Daoy (cell line): ENCODE data around the gene ZBTB14. TPM values are rescaled to one million over a fixed set of nuclear protein-coding genes. Genes with fewer than 3 reads are reported as not detected.

Source experiments
- DNase-seq: peaks from one replicate; pipeline ENCODE4 v3.0.0-alpha.2; 2015; ENCODE audit warnings: low read depth
- total RNA-seq: library from RNA; depleted of rRNA; stranded (reverse); fragments of >200 nt; shearing (Covaris generic); gene quantifications from 2 replicates; pipeline ENCODE4 v1.2.3, GENCODE V29; 2014; rRNA removed

Gene ZBTB14, protein sequence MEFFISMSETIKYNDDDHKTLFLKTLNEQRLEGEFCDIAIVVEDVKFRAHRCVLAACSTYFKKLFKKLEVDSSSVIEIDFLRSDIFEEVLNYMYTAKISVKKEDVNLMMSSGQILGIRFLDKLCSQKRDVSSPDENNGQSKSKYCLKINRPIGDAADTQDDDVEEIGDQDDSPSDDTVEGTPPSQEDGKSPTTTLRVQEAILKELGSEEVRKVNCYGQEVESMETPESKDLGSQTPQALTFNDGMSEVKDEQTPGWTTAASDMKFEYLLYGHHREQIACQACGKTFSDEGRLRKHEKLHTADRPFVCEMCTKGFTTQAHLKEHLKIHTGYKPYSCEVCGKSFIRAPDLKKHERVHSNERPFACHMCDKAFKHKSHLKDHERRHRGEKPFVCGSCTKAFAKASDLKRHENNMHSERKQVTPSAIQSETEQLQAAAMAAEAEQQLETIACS
- 10.4 and 13.8 TPM in 2 replicates for total RNA-seq

DNA sequence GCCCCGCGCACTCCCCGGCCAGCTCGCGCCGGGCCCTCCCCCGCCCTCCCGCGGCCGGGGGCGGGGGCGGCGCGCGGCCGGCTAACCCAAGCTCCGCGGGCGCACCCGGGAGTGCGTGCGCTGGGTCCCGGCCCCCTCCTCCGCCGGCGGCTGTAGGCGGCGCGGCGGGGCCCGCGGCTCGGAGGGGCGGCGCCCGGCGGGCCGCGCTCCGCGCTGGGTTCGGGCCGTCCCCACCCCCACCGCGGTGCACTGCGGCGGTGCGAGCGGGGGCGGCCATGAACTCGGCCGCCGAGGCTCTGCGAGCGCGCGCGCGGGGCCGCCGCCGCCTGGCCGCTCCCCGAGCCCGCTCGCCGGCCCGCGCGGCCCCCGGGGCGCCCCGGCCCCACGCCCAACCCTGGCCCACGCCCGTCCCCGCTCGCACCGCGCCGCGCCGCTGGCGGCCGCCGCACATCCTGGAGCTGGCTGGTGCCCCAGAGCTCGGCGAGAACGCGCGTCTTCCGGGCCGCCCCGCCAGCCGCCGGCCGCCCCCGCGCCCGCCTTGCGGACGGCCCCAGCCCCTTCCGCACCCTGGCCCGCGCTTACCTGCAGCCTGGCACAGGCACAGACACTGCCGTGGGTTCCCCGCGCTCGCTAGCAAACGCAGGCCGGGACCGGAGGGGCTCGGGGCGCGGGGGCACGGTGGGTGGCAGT, at the start of gene ZBTB14:
TSS of gene ZBTB14 (minus strand) at position 496 of the 690 bp plus-strand sequence. CDS start 2,480 bp downstream, outside the sequence.
- peak; percentile 45 for DNase-seq

DNA sequence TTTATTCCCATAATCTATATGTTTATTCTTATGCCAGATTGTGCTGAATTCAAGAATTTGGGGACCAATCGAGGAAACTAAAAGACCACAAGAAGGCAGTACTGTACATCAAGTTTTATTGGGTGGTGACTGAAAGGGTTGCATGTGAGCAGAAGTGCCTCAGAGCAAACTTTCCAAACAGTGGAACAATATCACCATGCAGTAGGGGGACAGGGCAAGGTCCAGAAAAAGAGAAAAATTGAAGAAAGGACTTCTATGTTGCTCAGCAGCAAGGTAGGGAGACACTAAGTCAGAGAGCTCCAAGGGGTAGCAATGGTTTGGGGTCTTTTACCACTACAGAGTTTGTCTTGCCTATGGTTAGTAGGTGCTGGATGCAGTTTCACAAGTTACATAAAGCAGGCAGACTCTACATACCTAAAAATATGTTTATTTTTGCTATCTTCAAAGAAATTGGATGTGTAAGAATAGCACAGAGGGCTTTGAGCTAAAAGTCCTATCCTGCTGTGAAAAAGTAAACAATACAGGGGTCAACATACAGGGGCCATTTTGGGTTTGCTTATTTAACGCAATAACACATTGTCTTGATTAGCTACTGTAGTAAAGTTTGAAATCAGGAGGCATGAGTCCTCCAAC, 43.8 kb upstream of the ZBTB14 start:
- no peak for DNase-seq

DNA sequence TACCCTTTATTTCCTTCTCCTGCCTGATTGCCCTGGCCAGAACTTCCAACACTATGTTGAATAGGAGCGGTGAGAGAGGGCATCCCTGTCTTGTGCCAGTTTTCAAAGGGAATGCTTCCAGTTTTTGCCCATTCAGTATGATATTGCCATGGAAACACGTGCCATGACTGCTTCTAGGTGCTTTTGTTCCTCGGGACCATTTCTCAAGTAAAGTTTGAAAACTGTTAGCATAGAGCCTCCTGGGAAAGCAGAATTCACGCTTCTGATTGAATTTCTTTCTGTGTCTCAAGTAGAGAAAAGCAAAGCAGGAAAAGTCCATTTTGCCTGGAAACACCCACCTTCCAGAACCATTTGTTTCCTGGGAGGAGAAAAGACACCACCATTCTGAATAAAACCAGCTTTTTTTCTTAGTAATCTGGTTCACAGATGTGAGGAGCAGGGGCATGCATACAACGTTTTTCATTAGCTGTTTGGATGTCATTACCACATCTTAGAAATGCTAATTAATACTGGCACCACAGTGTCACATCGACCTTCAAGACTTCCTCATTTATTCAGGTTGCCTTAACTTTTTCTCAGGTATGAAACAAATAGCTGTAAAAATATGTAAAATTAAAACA, 39.0 kb upstream of the ZBTB14 start:
- no peak for DNase-seq

DNA sequence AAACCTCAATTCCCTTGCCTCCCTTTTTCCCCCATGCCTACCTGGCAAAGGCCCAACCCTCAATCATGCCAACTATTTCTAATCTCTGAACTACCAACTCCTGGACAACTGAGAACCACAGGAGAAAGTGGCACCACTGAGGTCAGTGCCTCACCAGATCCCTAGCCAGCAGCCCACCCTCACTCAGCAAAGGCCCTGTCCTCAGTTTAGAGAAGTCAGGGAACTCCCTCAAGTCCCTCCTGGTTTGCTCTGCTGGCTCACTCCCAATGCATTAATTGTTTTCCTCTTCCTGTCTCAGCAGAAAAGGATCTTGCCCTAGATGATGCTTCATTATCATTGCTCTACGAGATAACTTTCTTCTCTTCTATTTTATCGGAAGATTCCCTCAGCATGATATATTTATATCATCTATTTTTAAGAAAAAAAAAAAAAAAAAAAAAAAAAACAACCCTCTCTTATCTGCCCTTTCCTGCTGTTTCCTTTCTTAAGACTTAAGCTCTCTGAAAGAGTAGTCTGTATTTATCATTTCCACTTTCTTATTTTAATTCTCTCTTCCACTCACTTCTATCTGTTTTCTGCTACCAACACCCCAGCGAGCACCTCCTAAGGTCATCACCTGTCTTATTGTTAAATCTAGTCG, 22.7 kb upstream of the ZBTB14 start:
- DNase-seq: no peak

DNA sequence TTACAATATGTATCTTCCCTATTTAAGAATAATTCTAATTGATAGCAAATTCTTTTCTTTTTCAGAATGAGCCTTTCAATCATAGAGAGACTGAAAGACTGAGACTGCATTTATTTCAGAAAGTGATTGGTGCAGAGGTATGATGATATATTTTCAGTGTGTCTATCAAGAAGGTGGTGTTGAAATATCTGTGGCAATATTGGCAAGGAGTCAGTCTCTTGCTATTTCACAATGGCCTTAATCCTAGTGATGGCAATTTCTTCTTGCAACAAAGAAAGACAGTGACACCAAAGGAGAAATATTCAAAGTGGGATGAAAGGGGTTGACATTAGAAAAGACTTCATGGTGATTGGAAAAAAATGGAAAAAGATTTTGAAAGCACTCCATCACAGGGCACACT, 21.7 kb upstream of the ZBTB14 start:
- no peak for DNase-seq

DNA sequence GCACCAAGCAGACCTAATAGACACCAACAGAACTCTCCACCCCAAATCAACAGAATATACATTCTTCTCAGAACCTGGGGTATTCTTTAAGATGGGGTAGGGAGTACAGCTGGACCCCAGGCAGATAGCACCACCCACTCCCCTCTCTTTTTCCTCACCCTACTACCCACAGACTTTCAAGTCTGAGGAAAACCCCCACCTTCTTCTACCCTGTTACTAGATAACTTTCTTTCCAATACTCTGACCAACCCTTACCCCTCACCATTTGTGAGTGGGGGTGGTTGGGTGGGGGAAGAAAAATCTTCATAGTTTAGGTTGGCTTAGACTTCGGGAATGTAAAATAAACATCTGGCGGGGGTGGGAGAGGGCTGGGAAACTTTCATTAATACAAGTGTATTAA, 20.3 kb upstream of the ZBTB14 start:
- DNase-seq: no peak

DNA sequence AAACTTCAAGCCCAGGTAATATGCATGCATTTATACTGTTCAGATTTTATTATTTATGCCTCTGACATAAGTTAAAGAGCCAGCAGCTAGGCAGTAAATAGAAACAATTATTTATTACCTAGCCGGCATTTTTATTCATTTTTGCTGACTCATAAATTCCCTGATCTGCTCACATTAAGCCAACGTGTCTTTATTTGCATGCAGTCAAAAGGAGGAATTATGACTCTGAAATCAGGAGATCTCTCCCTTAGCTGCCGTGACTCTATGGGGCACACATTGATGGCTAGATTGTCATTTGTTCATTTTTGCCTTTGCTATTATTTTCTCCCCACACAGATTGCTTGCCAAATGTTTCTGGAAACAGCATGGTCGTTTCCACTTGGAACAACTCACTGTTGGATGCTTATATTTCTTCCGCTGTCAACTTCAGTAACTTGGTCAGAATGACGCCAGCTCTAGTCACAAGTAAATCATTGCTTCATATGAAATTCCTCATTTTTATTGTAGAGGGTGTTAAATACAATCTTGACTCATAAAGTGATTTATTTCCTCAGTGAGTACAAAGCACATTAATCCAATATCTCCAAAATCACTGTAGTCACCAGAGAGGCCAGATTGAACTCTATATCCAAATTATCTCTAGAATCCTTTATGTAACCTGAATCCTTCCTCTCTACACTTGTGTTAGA, 15.9 kb upstream of the ZBTB14 start:
- DNase-seq: no peak

DNA sequence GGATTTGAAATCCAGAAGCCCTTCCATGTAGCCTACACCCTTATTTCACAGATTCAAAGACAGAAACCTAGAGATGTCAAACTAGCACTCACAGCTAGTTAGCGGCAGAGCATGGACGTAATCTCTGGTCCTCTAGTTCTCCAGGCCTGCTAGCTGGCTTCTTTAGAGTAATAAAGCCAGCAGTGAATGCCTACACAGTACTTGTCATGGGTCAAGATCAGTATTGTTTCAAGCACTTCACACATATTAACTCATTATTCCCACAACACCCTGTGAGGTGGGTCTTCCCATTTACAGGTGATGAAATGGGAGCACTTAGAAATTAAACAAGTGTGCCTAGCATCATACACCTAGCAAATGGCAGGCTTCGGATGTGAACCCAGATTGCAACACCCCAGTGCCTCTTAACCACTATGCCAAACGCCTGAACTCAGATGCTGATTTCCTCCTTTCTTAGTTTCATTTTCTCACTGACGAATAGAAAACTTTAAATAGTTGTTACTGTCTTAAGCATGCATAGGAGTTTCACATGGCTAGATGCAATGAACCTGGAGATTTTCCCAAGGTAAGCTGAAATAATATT, 14.5 kb upstream of the ZBTB14 start:
- no peak for DNase-seq

DNA sequence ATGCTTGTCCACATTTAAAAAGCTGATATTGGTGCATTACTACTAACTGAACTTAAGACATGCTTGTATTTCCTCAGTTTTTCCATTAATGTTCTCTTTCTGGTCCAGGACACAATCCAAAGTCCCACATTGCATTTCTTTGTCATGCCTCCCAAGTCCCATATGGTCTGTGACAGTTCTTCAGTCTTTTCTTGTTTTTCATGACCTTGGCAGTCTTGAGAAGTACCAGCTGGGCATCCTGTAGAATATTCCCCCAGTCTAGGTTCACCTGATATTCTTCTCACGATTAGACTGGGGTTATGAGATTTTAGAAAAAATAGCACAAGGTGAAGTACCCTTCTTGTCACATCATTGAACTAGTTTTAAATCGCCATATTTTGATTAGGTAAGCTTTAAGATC, 10.3 kb upstream of the ZBTB14 start:
- no peak for DNase-seq

DNA sequence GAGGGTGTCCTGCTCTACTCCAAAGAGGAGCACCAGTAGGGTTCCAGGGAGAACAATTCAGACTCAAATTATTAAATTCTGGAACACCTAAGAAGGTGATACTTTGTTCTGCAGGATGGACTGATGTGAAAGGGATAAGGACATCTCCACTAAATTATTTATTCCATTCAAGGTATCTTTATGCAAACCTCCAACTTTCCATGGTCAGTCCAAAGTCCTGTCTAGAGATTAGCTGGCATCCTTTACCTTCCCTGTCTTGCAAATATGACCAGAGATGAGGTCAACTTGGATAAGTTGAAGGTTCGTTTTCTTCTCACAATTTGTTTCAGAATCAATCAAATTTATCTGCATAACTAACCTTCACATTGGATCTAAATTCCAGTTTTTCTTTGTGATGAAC, 8.7 kb upstream of the ZBTB14 start:
- DNase-seq: no peak

DNA sequence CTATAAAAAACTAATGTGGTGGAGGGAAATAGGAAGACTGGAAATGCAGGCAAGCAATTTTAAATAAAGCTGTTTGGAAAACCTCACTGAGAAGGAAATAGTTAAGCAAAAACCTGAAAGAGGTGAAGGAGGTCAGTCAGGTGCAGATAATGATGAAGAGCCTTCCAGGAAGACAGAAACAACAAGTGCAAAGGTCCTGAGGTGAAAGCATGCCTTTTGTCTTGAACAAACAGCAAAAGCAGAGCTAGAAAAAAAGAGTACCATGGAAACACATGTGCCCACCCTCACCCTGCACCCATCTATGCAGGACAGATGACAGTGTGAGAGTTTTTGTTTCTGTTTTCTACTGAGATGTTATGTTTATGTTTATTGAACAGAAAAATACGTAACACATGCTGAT, 8.1 kb upstream of the ZBTB14 start:
- DNase-seq: no peak

DNA sequence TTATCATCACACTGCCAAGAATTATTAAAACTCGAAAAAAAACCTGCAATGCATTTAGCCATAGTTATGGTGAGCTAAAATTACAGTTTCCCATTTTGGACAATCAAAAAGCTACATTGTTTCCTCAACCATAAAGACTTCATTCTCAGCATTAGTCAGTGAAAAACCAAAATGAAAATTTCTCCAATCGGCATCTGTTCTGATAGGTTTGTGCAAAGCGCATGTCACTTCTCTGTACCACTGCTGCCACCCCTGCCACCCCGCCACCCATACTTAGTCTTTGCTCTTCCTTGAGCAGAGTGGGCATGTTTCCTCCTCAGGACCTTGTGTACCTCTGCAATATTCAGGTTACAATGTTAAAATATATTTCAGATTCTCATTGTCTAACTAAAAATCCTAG, 7.1 kb upstream of the ZBTB14 start:
- no peak for DNase-seq

DNA sequence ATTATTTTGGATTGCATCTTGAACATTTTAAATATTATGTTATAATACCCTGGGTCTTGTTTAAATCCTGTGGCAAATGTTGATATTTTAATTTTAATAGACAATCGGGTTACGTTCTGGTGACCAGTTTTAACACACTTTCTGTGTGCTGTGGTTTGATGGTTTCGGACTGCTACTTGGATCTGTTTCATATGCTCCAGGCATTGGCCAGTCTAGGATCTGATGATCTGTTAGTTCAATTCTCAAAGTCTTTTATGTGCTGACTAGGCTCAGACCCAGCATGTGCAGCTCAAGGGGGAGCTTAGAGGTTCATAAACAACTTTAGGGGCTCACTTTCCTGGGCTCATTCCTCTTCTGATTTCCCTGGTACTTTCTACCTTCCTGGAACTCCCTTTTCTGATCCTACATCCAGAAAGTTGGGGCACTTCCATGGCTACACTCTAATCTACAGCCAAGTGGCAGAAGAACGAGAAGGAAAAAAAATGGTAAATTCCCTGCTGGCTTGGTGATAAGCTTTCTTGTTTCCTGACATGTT, 5.0 kb upstream of the ZBTB14 start:
- no peak for DNase-seq

DNA sequence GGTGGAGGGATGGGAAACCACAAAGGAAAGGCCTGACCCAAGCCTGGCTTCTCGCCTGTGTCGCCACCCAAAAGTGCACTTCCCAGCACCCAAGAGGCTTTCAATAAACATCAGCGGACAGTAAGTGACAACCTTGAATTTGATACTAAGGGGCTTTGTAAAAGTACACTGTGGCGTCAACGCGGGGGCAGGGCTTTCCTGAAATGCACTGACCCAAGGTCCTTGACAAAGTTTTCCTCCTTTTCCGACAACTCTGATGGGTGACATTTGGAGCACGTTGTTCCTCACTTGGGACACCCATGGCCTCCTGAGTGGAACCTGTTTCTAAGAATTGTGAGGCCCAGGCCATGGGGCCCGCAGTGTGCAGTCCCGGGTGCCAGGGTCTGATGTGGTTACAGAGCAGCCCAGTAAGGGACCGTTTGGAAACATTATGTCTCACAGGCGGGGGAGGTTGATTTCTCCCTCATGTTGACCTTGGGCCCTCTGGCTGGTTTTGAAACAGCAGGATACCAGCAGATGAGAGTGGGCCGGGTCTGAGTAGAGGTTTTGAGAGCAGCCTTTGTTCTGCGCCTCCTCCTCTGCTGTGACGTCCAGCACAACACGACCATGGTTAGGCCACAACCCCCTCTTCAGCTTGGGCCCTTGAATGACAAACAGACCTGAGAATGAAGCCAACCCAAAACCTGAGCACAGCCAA, 2.8 kb upstream of the ZBTB14 start:
- no peak for DNase-seq

DNA sequence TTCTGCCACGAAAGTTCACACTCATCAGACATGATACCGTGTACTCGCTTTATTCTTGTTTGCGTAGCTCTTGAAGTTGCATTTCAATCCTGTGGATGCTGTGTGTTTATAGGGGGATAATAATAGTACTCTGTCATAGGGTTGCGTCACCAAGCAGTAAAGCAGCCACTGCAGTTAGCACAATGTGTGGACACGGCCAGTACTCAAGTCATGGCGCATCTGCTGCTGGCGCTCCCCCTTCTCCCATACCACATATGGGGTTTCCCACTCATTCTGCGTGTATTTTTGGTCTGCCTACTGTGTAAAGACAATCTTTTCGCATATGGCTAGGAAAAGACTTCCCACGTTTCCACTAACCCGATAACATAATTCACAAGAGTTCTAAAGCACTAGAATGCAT, 2.1 kb upstream of the ZBTB14 start:
- DNase-seq: no peak

DNA sequence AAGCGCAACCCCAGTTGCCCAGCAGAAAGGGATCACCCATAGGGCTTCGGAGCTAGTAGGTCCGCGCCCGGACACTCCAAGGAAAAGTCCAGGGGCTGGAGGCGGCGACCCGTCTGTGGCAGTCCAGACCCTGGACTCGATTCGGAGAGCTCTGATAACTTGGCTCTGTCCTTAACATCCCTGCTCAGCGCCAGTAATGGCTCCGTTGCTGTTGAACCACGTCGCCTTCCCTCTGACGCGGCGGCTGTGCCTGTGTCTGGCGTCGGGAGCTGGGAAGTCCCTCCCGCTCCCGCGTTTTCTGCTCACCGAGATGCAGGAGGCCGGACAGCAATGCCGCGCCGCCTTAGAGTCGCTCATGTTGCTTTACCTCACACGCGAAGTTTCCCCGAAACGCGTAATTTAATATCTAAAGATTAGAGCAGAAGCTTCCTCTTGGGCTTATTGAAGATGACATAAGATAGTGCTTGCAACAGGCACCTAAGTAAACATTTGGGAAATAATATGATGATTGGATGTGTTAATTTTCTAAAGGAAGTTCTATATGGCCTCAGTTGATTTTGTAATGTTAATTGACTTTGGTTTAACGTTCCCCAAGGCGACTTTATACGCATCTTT, 1.3 kb upstream of the ZBTB14 start:
- peak; percentile 87 for DNase-seq

DNA sequence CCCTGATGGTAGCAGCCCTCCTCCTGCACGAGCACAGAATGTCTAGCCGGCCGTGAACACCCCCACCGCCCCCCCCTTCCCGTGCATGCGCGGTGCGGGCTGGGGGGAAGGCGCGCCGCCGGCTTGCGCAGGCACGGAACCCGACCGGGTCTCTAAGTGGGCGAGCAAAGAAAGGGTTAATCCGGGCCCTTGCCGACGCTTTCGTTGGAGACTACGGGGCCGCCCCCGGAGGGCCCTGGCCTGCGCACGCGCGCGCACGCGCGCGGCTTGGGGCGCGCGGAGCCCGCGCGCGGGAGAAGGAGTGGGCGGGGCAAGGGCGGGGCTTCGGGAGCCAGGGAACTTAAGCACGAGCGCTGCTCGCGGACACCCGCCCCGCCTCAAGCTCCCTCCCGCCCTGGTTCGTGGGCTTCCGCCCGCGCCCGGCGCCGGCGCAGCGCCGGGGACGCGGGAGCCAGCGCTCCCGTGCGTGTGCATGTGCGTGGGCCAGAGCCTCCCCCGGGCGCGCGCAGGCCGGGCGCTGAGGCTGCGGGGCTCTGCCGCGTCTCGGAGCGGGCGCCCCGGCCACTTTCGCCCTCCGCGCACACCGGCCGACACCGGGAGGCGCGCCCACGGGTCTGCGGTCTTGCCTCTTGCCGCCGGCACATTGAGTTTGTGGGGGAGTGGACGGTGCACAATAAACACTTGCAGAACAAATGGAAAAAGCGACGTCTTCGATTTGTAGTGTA, 617 bp upstream of the ZBTB14 start:
- DNase-seq: peak; percentile 90

DNA sequence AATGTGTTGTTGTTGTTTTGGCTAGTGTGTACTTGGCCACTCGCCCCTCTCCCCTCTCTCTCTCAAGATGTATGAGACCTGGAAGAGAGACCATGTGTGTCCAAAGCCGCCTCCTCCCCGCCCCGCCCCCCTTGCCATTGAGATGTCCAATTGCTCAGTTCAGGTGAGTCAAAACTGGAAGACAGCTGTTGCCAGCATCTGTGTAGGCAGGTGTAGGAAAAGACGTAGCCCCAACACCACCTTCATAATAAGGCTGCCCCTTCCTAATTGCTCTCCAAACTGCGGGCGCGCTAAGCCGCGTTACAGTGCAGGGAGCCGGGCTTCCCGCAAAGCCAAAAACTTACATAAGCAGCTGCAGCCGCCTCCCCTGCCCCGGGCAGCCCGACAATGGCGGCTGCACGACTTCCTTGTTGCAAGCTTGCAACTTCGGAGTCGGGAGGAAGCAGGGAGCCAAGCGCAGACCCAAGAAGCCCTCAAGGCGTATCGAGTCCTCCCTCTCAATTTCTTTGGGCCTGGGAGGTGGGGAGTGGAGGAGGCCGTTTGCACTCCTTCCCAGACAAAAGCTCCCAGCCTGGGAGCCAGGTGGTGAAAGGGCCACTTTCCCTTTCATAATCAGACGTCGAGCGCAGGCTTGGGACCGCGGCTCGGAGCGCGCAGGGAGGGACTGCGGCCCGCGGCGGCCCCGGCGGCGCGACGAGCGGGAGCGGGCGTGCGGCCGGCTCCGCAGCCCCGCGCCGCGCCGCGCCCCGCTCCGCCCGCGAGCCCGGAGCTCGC, 882 bp downstream of the ZBTB14 start:
- peak; percentile 55 for DNase-seq
